ENCODE data around the gene CD151.
A peak's percentile ranks its signal among the peaks of the same experiment; 100 is the strongest.

The CD151 gene

GRCh38 chr11:829176-829846 lies 3.4 kb upstream of the CD151 start:
- DNase-seq (ENCODE audit: low spot score): no peak

- no peak for DNase-seq (ENCODE audit: low spot score)
These were observed 2.9 kb upstream of the CD151 start for GRCh38 chr11:829847-830294.

- peak; percentile 92 for DNase-seq (ENCODE audit: low spot score)
These were observed 2.2 kb upstream of the CD151 start for GRCh38 chr11:830295-831117.

GRCh38 chr11:831118-831864 lies 1.5 kb upstream of the CD151 start:
- no peak for DNase-seq (ENCODE audit: low spot score)

- no peak for DNase-seq (ENCODE audit: low spot score)
These were observed 707 bp upstream of the CD151 start for GRCh38 chr11:831961-832528.

- peak; percentile 64 for DNase-seq (ENCODE audit: low spot score)
These were observed 501 bp downstream of the CD151 start for GRCh38 chr11:833114-833791.

- no peak for DNase-seq (ENCODE audit: low spot score)
These were observed 1.1 kb downstream of the CD151 start for GRCh38 chr11:833849-834311.

- peak; percentile 60 for DNase-seq (ENCODE audit: low spot score)
These were observed 1.9 kb downstream of the CD151 start for GRCh38 chr11:834371-835316.

GRCh38 chr11:836274-836673 lies 3.5 kb downstream of the CD151 start:
- DNase-seq (ENCODE audit: low spot score): no peak

- DNase-seq (ENCODE audit: low spot score): no peak
These were observed 3.9 kb downstream of the CD151 start for GRCh38 chr11:836700-837099.

GRCh38 chr11:837189-837989 lies 4.6 kb downstream of the CD151 start:
- no peak for DNase-seq (ENCODE audit: low spot score)

- DNase-seq (ENCODE audit: low spot score): no peak
These were observed 5.2 kb downstream of the CD151 start for GRCh38 chr11:837990-838307.

GRCh38 chr11:838441-839279 lies 5.9 kb downstream of the CD151 start:
- no peak for DNase-seq (ENCODE audit: low spot score)

- DNase-seq (ENCODE audit: low spot score): no peak
These were observed 6.5 kb downstream of the CD151 start for GRCh38 chr11:839280-839623.

GRCh38 chr11:839875-840617 lies 7.3 kb downstream of the CD151 start:
- no peak for DNase-seq (ENCODE audit: low spot score)

GRCh38 chr11:841981-842369 lies 9.2 kb downstream of the CD151 start:
- DNase-seq (ENCODE audit: low spot score): no peak

GRCh38 chr11:842370-843002 lies 9.7 kb downstream of the CD151 start, which contains the start of the genes POLR2L and TSPAN4:
Gene POLR2L (minus strand): TSS chr11:842529. CDS start chr11:842508, 21 bp downstream.
Gene TSPAN4 (plus strand): TSS chr11:842852. CDS start chr11:850305, 7,453 bp downstream.
- DNase-seq (ENCODE audit: low spot score): peak; percentile 94

All from D341Med (cell line).